Spleen (tissue), 7 donors: ENCODE data around the gene HERC3.
A peak's percentile ranks its signal among the peaks of the same experiment; 100 is the strongest.

Source experiments
- CTCF ChIP-seq, 11 experiments: fragments of 200-600 bp in 7 of 11; fragments of 450-650 bp in 4 of 11; sonication (generic) in 4 of 11; IDR thresholded peaks in 8 of 11; conservative IDR thresholded peaks in 3 of 11; 1 replicate in 7 of 11; 2 replicates in 4 of 11; pipeline versions ENCODE4 v1.4.0 to v1.8.0; 2016 to 2021; ENCODE audit warnings: antibody characterized with exemption in 11 of 11, inconsistent platforms in 4 of 11, mild to moderate bottlenecking in 1 of 11
- POLR2A ChIP-seq, 3 donors: fragments of 450-650 bp; IDR thresholded peaks; one replicate each; pipeline ENCODE4 v1.5.1; 2017; ENCODE audit warnings: antibody characterized with exemption in 3 of 3, mild to moderate bottlenecking in 1 of 3
- POLR2AphosphoS5 ChIP-seq, 3 donors: sonication (generic); formaldehyde crosslinking; IDR thresholded peaks; one replicate each; pipeline ENCODE4 v1.5.1; 2017; ENCODE audit warnings: antibody characterized with exemption in 3 of 3
- donor health status: DM: no; HTN: no; CAD: no; lungs with moderate emphysema.
- donor health status: DM: no; HTN: no; CAD: no.
- donor health status: DM: no; HTN: no; CAD: no.

- TF ChIP-seq CTCF (IDR thresholded peaks at IDR 0.05 in 8 of 11, conservative IDR thresholded peaks at IDR 0.05 in 3 of 11) (peak in 2 of 11 experiments; percentile 21 to 25), POLR2A (IDR thresholded peaks at IDR 0.05) (no peak), POLR2AphosphoS5 (IDR thresholded peaks at IDR 0.05) (no peak)
These were observed 114.3 kb downstream of the HERC3 start for GRCh38 chr4:88706574-88706973.
